Measurements from ENCODE around the gene NPAS3.

The NPAS3 gene

GRCh38 chr14:33483110-33483509 is 544.4 kb downstream of the NPAS3 start:
- no peak for DNase-seq (ENCODE audit: low spot score)

GRCh38 chr14:33483541-33483940 is 544.9 kb downstream of the NPAS3 start:
- no peak for DNase-seq (ENCODE audit: low spot score)

GRCh38 chr14:33484264-33484663 is 545.6 kb downstream of the NPAS3 start:
- DNase-seq (ENCODE audit: low spot score), result no peak

- no peak for DNase-seq (ENCODE audit: low spot score)
Observed at GRCh38 chr14:33486332-33486890, 547.7 kb downstream of the NPAS3 start.

GRCh38 chr14:33488582-33488981 is 549.9 kb downstream of the NPAS3 start:
- DNase-seq (ENCODE audit: low spot score), result no peak

GRCh38 chr14:33490555-33490954 is 551.9 kb downstream of the NPAS3 start:
- no peak for DNase-seq (ENCODE audit: low spot score)

GRCh38 chr14:33491112-33491511 is 552.4 kb downstream of the NPAS3 start:
- DNase-seq (ENCODE audit: low spot score), result no peak

GRCh38 chr14:33492491-33492890 is 553.8 kb downstream of the NPAS3 start:
- DNase-seq (ENCODE audit: low spot score), result no peak

- no peak for DNase-seq (ENCODE audit: low spot score)
Observed at GRCh38 chr14:33493266-33493665, 554.6 kb downstream of the NPAS3 start.

GRCh38 chr14:33493990-33494389 is 555.3 kb downstream of the NPAS3 start:
- no peak for DNase-seq (ENCODE audit: low spot score)

GRCh38 chr14:33499687-33500086 is 561.0 kb downstream of the NPAS3 start:
- DNase-seq (ENCODE audit: low spot score), result no peak

GRCh38 chr14:33504246-33505099 is 565.8 kb downstream of the NPAS3 start:
- no peak for DNase-seq (ENCODE audit: low spot score)

GRCh38 chr14:33505266-33505962 is 566.7 kb downstream of the NPAS3 start:
- DNase-seq (ENCODE audit: low spot score), result no peak

GRCh38 chr14:33505963-33506329 is 567.3 kb downstream of the NPAS3 start:
- DNase-seq (ENCODE audit: low spot score), result no peak

- no peak for DNase-seq (ENCODE audit: low spot score)
Observed at GRCh38 chr14:33508126-33509062, 569.7 kb downstream of the NPAS3 start.

- DNase-seq (ENCODE audit: low spot score), result no peak
Observed at GRCh38 chr14:33509454-33509853, 570.8 kb downstream of the NPAS3 start.

GRCh38 chr14:33510063-33510481 is 571.4 kb downstream of the NPAS3 start:
- DNase-seq (ENCODE audit: low spot score), result no peak

GRCh38 chr14:33510991-33511390 is 572.3 kb downstream of the NPAS3 start:
- DNase-seq (ENCODE audit: low spot score), result no peak

- no peak for DNase-seq (ENCODE audit: low spot score)
Observed at GRCh38 chr14:33511851-33512640, 573.4 kb downstream of the NPAS3 start.

GRCh38 chr14:33515441-33515840 is 576.8 kb downstream of the NPAS3 start:
- DNase-seq (ENCODE audit: low spot score), result no peak

- no peak for DNase-seq (ENCODE audit: low spot score)
Observed at GRCh38 chr14:33515899-33516298, 577.2 kb downstream of the NPAS3 start.

All from ecto neural progenitor cell (in vitro differentiated cells).